Small intestine (tissue), 7 donors: ENCODE measurements around the gene PLCG2. TPM values are rescaled to one million over a fixed set of nuclear protein-coding genes. Genes with fewer than 3 reads are reported as not detected.

Experiments used
- DNase-seq, 2 donors: peaks; one replicate each; pipeline versions ENCODE4 v3.0.0 to v3.0.0-alpha.2; 2013
- FAIRE-seq: peaks from 2 replicates; lab custom pipeline; 2012; peaks lifted over from hg19 to GRCh38; lab: Jason Lieb, UNC
- H3K27ac ChIP-seq, 3 donors: one replicate each; pipeline ENCODE4 v1.5.1; 2013; ENCODE audit warnings: low read length in 2 of 3, mild to moderate bottlenecking in 2 of 3, control low read depth in 1 of 3, inconsistent platforms in 1 of 3, low read depth in 1 of 3, moderate library complexity in 1 of 3
- H3K27me3 ChIP-seq, 3 donors: one replicate each; pipeline ENCODE4 v1.6.1; 2013; ENCODE audit warnings: low read length in 3 of 3, inconsistent platforms in 1 of 3; ENCODE audit not compliant: control insufficient read depth in 3 of 3, insufficient read depth in 3 of 3
- H3K36me3 ChIP-seq, 3 donors: one replicate each; pipeline ENCODE4 v1.6.1; 2013; ENCODE audit warnings: low read length in 3 of 3, inconsistent platforms in 1 of 3, low read depth in 1 of 3, mild to moderate bottlenecking in 1 of 3, moderate library complexity in 1 of 3; ENCODE audit not compliant: control insufficient read depth in 3 of 3, insufficient read depth in 2 of 3
- H3K4me1 ChIP-seq, 3 donors: one replicate each; pipeline ENCODE4 v1.6.1; 2013; ENCODE audit warnings: low read length in 2 of 3, inconsistent platforms in 1 of 3, low read depth in 1 of 3, mild to moderate bottlenecking in 1 of 3, moderate library complexity in 1 of 3; ENCODE audit not compliant: control insufficient read depth in 3 of 3, insufficient read depth in 2 of 3
- H3K4me3 ChIP-seq, 3 donors: one replicate each; pipeline ENCODE4 v1.5.1; 2013; ENCODE audit warnings: low read length in 3 of 3, control low read depth in 1 of 3, inconsistent platforms in 1 of 3, low read depth in 1 of 3, mild to moderate bottlenecking in 1 of 3, moderate library complexity in 1 of 3
- H3K9me3 ChIP-seq, 2 donors: one replicate each; pipeline ENCODE4 v1.6.1; 2013; ENCODE audit warnings: low read depth in 1 of 2, low read length in 1 of 2; ENCODE audit not compliant: control insufficient read depth in 2 of 2, insufficient read depth in 1 of 2
- WGBS, 3 donors: extraction: QIAGEN DNeasy Blood & Tissue Kit; methylation state at CpG; one replicate each; pipeline ENCODE4 v1.1.7; 2013; 5-methylcytosine and 5-hydroxymethylcytosine counted together
- polyA plus RNA-seq, 4 donors: library from polyadenylated mRNA; stranded (reverse) in 3 of 4; unstranded in 1 of 4; fragments of 200-250 nt in 3 of 4; fragments of 120-200 nt in 1 of 4; gene quantifications; one replicate each; pipeline versions ENCODE4 v1.2.1 to v1.2.3, GENCODE V29; 2013
- donor health status: healthy with polysubstance abuse.
- donor health status: control.
- donor health status: control.
- donor health status: Bipolar disorder and iron deficiency.
- donor health status: healthy.

PLCG2 gene
- polyA plus RNA-seq, 4 donors: 8.4 to 27.5 (median 12.4) TPM

GRCh38 chr16:81994485-81994884 lies 215.4 kb downstream of the PLCG2 start:
- FAIRE-seq: no peak
- 85 to 91% (median 90%) methylated on average over 5 of the region's 5 CpGs for WGBS, 3 donors
- no peak overlapping the region for H3K4me3 ChIP-seq
- no peak overlapping the region for H3K27ac ChIP-seq
- H3K36me3 ChIP-seq: peaks cover 0 to 14% (median 6%) of the 10 kb centered on the region in 3 donors
- H3K9me3 ChIP-seq: no peaks in the 10 kb centered on the region
- no peaks in the 10 kb centered on the region for H3K27me3 ChIP-seq
- DNase-seq: no peak
- peaks cover 0 to 13% (median 4%) of the 10 kb centered on the region in 3 donors for H3K4me1 ChIP-seq

GRCh38 chr16:81995651-81996050 lies 216.6 kb downstream of the PLCG2 start:
- FAIRE-seq (no peak), DNase-seq (no peak)
- Histone ChIP-seq H3K4me3 (no peak overlapping the region), H3K4me1 (peaks cover 0 to 7% (median 4%) of the 10 kb centered on the region in 3 donors), H3K27ac (peak overlapping the region in 1 of 3 donors; percentile 5), H3K27me3 (no peaks in the 10 kb centered on the region), H3K36me3 (peaks cover 0 to 20% (median 8%) of the 10 kb centered on the region in 3 donors), H3K9me3 (no peaks in the 10 kb centered on the region)
- WGBS, 3 donors: 66 to 68% (median 67%) methylated on average over 3 of the region's 3 CpGs

GRCh38 chr16:81996664-81997509 lies 217.8 kb downstream of the PLCG2 start:
- Histone ChIP-seq H3K9me3 (no peaks in the 10 kb centered on the region), H3K36me3 (peaks cover 0 to 23% (median 8%) of the 10 kb centered on the region in 3 donors), H3K4me3 (no peak overlapping the region), H3K27me3 (no peaks in the 10 kb centered on the region), H3K4me1 (peaks cover 0 to 4% (median 2%) of the 10 kb centered on the region in 3 donors), H3K27ac (peak overlapping the region in 2 of 3 donors; percentile 34 to 55)
- WGBS, 3 donors: 67 to 84% (median 76%) methylated on average over 11 of the region's 11 CpGs
- peak; percentile 55 to 60 for DNase-seq
- FAIRE-seq: no peak

- peaks cover 0 to 25% (median 10%) of the 10 kb centered on the region in 3 donors for H3K36me3 ChIP-seq
- 47 to 78% (median 62%) methylated on average over 2 of the region's 2 CpGs for WGBS, 3 donors
- H3K4me1 ChIP-seq: peaks cover 0 to 4% (median 2%) of the 10 kb centered on the region in 3 donors
- H3K27me3 ChIP-seq: no peaks in the 10 kb centered on the region
- no peak for FAIRE-seq
- H3K27ac ChIP-seq: peak overlapping the region in 1 of 3 donors; percentile 55
- peak in 1 of 2 donors; percentile 17 for DNase-seq
- no peak overlapping the region for H3K4me3 ChIP-seq
- no peaks in the 10 kb centered on the region for H3K9me3 ChIP-seq
These were observed 218.6 kb downstream of the PLCG2 start for GRCh38 chr16:81997738-81998137.

GRCh38 chr16:82002831-82003230 lies 223.7 kb downstream of the PLCG2 start:
- peaks cover 0 to 27% (median 10%) of the 10 kb centered on the region in 3 donors for H3K36me3 ChIP-seq
- no peak overlapping the region for H3K27ac ChIP-seq
- peaks cover 0 to 15% (median 3%) of the 10 kb centered on the region in 3 donors for H3K4me1 ChIP-seq
- no peak for FAIRE-seq
- no peak for DNase-seq
- no peak overlapping the region for H3K4me3 ChIP-seq
- no peaks in the 10 kb centered on the region for H3K27me3 ChIP-seq
- WGBS, 3 donors: 91 to 92% (median 92%) methylated on average over 3 of the region's 3 CpGs
- no peaks in the 10 kb centered on the region for H3K9me3 ChIP-seq

- Histone ChIP-seq H3K27ac (no peak overlapping the region), H3K27me3 (no peaks in the 10 kb centered on the region), H3K36me3 (peaks cover 0 to 28% (median 6%) of the 10 kb centered on the region in 3 donors), H3K4me1 (peaks cover 0 to 15% (median 3%) of the 10 kb centered on the region in 3 donors), H3K4me3 (no peak overlapping the region), H3K9me3 (peaks cover 0 to 11% of the 10 kb centered on the region in 2 donors)
- no peak for FAIRE-seq
- DNase-seq: no peak
- 84 to 89% (median 89%) methylated on average over 5 of the region's 5 CpGs for WGBS, 3 donors
These were observed 225.5 kb downstream of the PLCG2 start for GRCh38 chr16:82004601-82005000.

- no peak for FAIRE-seq
- Histone ChIP-seq H3K36me3 (peaks cover 0 to 24% (median 6%) of the 10 kb centered on the region in 3 donors), H3K9me3 (peaks cover 0 to 13% of the 10 kb centered on the region in 2 donors), H3K27me3 (no peaks in the 10 kb centered on the region), H3K4me1 (peaks cover 0 to 15% (median 3%) of the 10 kb centered on the region in 3 donors), H3K27ac (peak overlapping the region in 1 of 3 donors; percentile 73), H3K4me3 (no peak overlapping the region)
- WGBS, 3 donors: 58 to 67% (median 59%) methylated on average over 6 of the region's 6 CpGs
- DNase-seq: no peak
These were observed 226.1 kb downstream of the PLCG2 start for GRCh38 chr16:82005027-82005830.

- Histone ChIP-seq H3K4me1 (peaks cover 0 to 15% (median 3%) of the 10 kb centered on the region in 3 donors), H3K4me3 (no peak overlapping the region), H3K36me3 (peaks cover 0 to 24% (median 6%) of the 10 kb centered on the region in 3 donors), H3K27me3 (no peaks in the 10 kb centered on the region), H3K27ac (peak overlapping the region in 1 of 3 donors; percentile 73), H3K9me3 (peaks cover 0 to 13% of the 10 kb centered on the region in 2 donors)
- peak; percentile 62 to 80 for DNase-seq
- WGBS, 3 donors: 42 to 72% (median 50%) methylated on average over 5 of the region's 5 CpGs
- peak; percentile 10 for FAIRE-seq
These were observed 226.9 kb downstream of the PLCG2 start for GRCh38 chr16:82006036-82006435.
